Liver (tissue), 9 donors: ENCODE measurements around the gene DNAH3. TPM values are rescaled to one million over a fixed set of nuclear protein-coding genes. Genes with fewer than 3 reads are reported as not detected.

Source experiments
- DNase-seq: peaks from one replicate; pipeline ENCODE4 v3.0.0-alpha.2; 2017; ENCODE audit warnings: low spot score
- H3K27ac ChIP-seq, 2 donors: one replicate each; pipeline ENCODE4 v1.7.0; 2013; ENCODE audit warnings: inconsistent platforms in 2 of 2, low read length in 2 of 2, control low read depth in 1 of 2, low read depth in 1 of 2, mild to moderate bottlenecking in 1 of 2
- H3K27me3 ChIP-seq, 4 donors: one replicate each; pipeline versions ENCODE4 v1.6.1 to v1.7.0; 2013; ENCODE audit warnings: low read length in 3 of 4, inconsistent platforms in 1 of 4, mild to moderate bottlenecking in 1 of 4, moderate library complexity in 1 of 4; ENCODE audit not compliant: control insufficient read depth in 4 of 4, insufficient read depth in 4 of 4
- H3K36me3 ChIP-seq, 4 donors: one replicate each; pipeline versions ENCODE4 v1.6.1 to v1.7.0; 2013; ENCODE audit warnings: low read length in 3 of 4, mild to moderate bottlenecking in 3 of 4, low read depth in 1 of 4, moderate library complexity in 1 of 4; ENCODE audit not compliant: control insufficient read depth in 4 of 4, insufficient read depth in 3 of 4
- H3K4me1 ChIP-seq, 4 donors: one replicate each; pipeline versions ENCODE4 v1.6.1 to v1.7.0; 2013; ENCODE audit warnings: low read length in 3 of 4, mild to moderate bottlenecking in 3 of 4, moderate library complexity in 1 of 4; ENCODE audit not compliant: control insufficient read depth in 4 of 4, insufficient read depth in 4 of 4
- H3K4me3 ChIP-seq, 3 donors: one replicate each; pipeline versions ENCODE4 v1.6.1 to v1.7.0; 2013; ENCODE audit warnings: low read length in 3 of 3, control low read depth in 1 of 3, low read depth in 1 of 3, mild to moderate bottlenecking in 1 of 3
- H3K9ac ChIP-seq, 2 donors: one replicate each; pipeline ENCODE4 v1.7.0; 2013; ENCODE audit warnings: low read length in 2 of 2, mild to moderate bottlenecking in 2 of 2, moderate library complexity in 2 of 2, control low read depth in 1 of 2, low read depth in 1 of 2
- H3K9me3 ChIP-seq, 4 donors: one replicate each; pipeline versions ENCODE4 v1.6.1 to v1.7.0; 2013; ENCODE audit warnings: low read length in 3 of 4; ENCODE audit not compliant: control insufficient read depth in 4 of 4
- ATF3 ChIP-seq: IDR thresholded peaks from 2 replicates; pipeline ENCODE4 v1.6.1; 2016; ENCODE audit warnings: antibody characterized with exemption
- CTCF ChIP-seq: fragments of 150-350 bp; IDR thresholded peaks from 2 replicates; pipeline ENCODE4 v1.5.1; 2017; ENCODE audit warnings: improper control_type of control experiment, low read depth, low read length; ENCODE audit not compliant: missing input control
- EGR1 ChIP-seq, 2 donors: IDR thresholded peaks; 2 replicates each; pipeline ENCODE4 v1.6.1; 2016 to 2018; ENCODE audit warnings: antibody characterized with exemption in 2 of 2, low read depth in 2 of 2
- FOXA1 ChIP-seq: IDR thresholded peaks from 2 replicates; pipeline ENCODE4 v1.6.1; 2016; ENCODE audit warnings: antibody characterized with exemption
- FOXA2 ChIP-seq: IDR thresholded peaks from 2 replicates; pipeline ENCODE4 v1.6.1; 2016; ENCODE audit warnings: antibody characterized with exemption
- GABPA ChIP-seq, 2 donors: IDR thresholded peaks in 1 of 2; conservative IDR thresholded peaks in 1 of 2; 2 replicates each; pipeline ENCODE4 v1.6.1; 2016; ENCODE audit warnings: antibody characterized with exemption in 2 of 2, mild to moderate bottlenecking in 1 of 2, moderate library complexity in 1 of 2
- HNF4A ChIP-seq, 2 donors: conservative IDR thresholded peaks; 2 replicates each; pipeline ENCODE4 v1.6.1; 2016; ENCODE audit warnings: antibody characterized with exemption in 2 of 2, mild to moderate bottlenecking in 2 of 2
- HNF4G ChIP-seq: IDR thresholded peaks from 2 replicates; pipeline ENCODE4 v1.6.1; 2016; ENCODE audit warnings: antibody characterized with exemption
- JUND ChIP-seq, 2 donors: IDR thresholded peaks; 2 replicates each; pipeline ENCODE4 v1.6.1; 2016; ENCODE audit warnings: antibody characterized with exemption in 2 of 2
- MAX ChIP-seq: IDR thresholded peaks from 2 replicates; pipeline ENCODE4 v1.6.1; 2016; ENCODE audit warnings: antibody characterized with exemption
- NR2F2 ChIP-seq: IDR thresholded peaks from 2 replicates; pipeline ENCODE4 v1.6.1; 2016; ENCODE audit warnings: antibody characterized with exemption
- RAD21 ChIP-seq, 2 donors: IDR thresholded peaks; 2 replicates each; pipeline ENCODE4 v1.6.1; 2016; ENCODE audit warnings: antibody characterized with exemption in 2 of 2, mild to moderate bottlenecking in 2 of 2
- REST ChIP-seq: IDR thresholded peaks from 2 replicates; pipeline ENCODE4 v1.6.1; 2016; ENCODE audit warnings: antibody characterized with exemption, mild to moderate bottlenecking
- RXRA ChIP-seq, 2 donors: IDR thresholded peaks; 2 replicates each; pipeline ENCODE4 v1.6.1; 2017 to 2018; ENCODE audit warnings: antibody characterized with exemption in 2 of 2, mild to moderate bottlenecking in 1 of 2
- SP1 ChIP-seq: IDR thresholded peaks from 2 replicates; pipeline ENCODE4 v1.6.1; 2018; ENCODE audit warnings: antibody characterized with exemption, mild to moderate bottlenecking
- TAF1 ChIP-seq: conservative IDR thresholded peaks from 2 replicates; pipeline ENCODE4 v1.6.1; 2016; ENCODE audit warnings: antibody characterized with exemption, mild to moderate bottlenecking
- YY1 ChIP-seq: IDR thresholded peaks from 2 replicates; pipeline ENCODE4 v1.6.1; 2016; ENCODE audit warnings: antibody characterized with exemption, mild to moderate bottlenecking
- ZBTB33 ChIP-seq: IDR thresholded peaks from 2 replicates; pipeline ENCODE4 v1.6.1; 2016; ENCODE audit warnings: antibody characterized with exemption
- WGBS: extraction: QIAGEN DNeasy Blood & Tissue Kit; methylation state at CpG from one replicate; pipeline ENCODE4 v1.1.7; 2013; 5-methylcytosine and 5-hydroxymethylcytosine counted together
- polyA plus RNA-seq, 2 donors: library from polyadenylated mRNA; stranded (reverse) in 1 of 2; unstranded in 1 of 2; fragments of 200-250 nt in 1 of 2; fragments of >200 nt in 1 of 2; fragmentation: Nextera tagmentation in 1 of 2; extraction: Ambion mirVana in 1 of 2; gene quantifications; one replicate each; pipeline versions ENCODE4 v1.2.1 to v1.2.3, GENCODE V29; 2013 to 2015
- total RNA-seq, 2 donors: library from RNA; depleted of rRNA; stranded (reverse); fragments of >200 nt; gene quantifications; one replicate each; pipeline ENCODE4 v1.2.3, GENCODE V29; 2014
- donor health status: healthy.
- donor health status: healthy.
- donor health status: healthy.
- donor health status: healthy.
- donor health status: healthy.

Gene DNAH3
- total and polyA plus RNA-seq, 4 donors = not detected

GRCh38 chr16:20960899-20961298, 189.7 kb downstream of the DNAH3 start:
- H3K4me3 ChIP-seq = no peak overlapping the region
- no peak for TF ChIP-seq HNF4G
- TF ChIP-seq ZBTB33 = no peak
- TF ChIP-seq TAF1 = no peak
- no peak for TF ChIP-seq JUND (IDR thresholded peaks at IDR 0.05)
- TF ChIP-seq EGR1 (IDR thresholded peaks at IDR 0.05; ENCODE audit: low read depth in 2 of 2) = no peak
- no peaks in the 10 kb centered on the region for H3K4me1 ChIP-seq
- WGBS = 90% methylated on average over 5 of the region's 5 CpGs
- H3K27ac ChIP-seq = no peak overlapping the region
- H3K9me3 ChIP-seq = no peaks in the 10 kb centered on the region
- no peak overlapping the region for H3K9ac ChIP-seq
- DNase-seq = no peak
- no peaks in the 10 kb centered on the region for H3K27me3 ChIP-seq
- no peaks in the 10 kb centered on the region for H3K36me3 ChIP-seq

- H3K4me1 ChIP-seq = no peaks in the 10 kb centered on the region
- H3K9me3 ChIP-seq = no peaks in the 10 kb centered on the region
- H3K9ac ChIP-seq = no peak overlapping the region
- H3K27ac ChIP-seq = no peak overlapping the region
- no peak for DNase-seq
- TF ChIP-seq HNF4G (no peak), RXRA (IDR thresholded peaks at IDR 0.05) (no peak), TAF1 (no peak), GABPA (IDR thresholded peaks at IDR 0.05 in 1 of 2, conservative IDR thresholded peaks at IDR 0.05 in 1 of 2) (no peak), RAD21 (IDR thresholded peaks at IDR 0.05) (no peak), YY1 (no peak), ZBTB33 (no peak), CTCF (no peak), HNF4A (conservative IDR thresholded peaks at IDR 0.05) (no peak), SP1 (no peak), FOXA2 (no peak), NR2F2 (no peak), EGR1 (IDR thresholded peaks at IDR 0.05; ENCODE audit: low read depth in 2 of 2) (no peak), FOXA1 (no peak), REST (no peak), JUND (IDR thresholded peaks at IDR 0.05) (no peak), ATF3 (no peak), MAX (no peak)
- H3K27me3 ChIP-seq = no peaks in the 10 kb centered on the region
- 86% methylated on average over 3 of the region's 3 CpGs for WGBS
- no peak overlapping the region for H3K4me3 ChIP-seq
- H3K36me3 ChIP-seq = no peaks in the 10 kb centered on the region
These were observed 193.5 kb downstream of the DNAH3 start for GRCh38 chr16:20957153-20957552.
